ENCODE results near the gene CAMK1D.

GRCh38 chr10:12479924-12480323, 130.6 kb downstream of the CAMK1D start:
- TF ChIP-seq CTCF (conservative IDR thresholded peaks at IDR 0.05) (no peak), EZH2 (IDR thresholded peaks at IDR 0.05; ENCODE audit: low read depth) (no peak)

Data from PC-9 (cell line).